ENCODE data around the gene SARDH.
A peak's percentile ranks its signal among the peaks of the same experiment; 100 is the strongest.

The SARDH gene

DNA sequence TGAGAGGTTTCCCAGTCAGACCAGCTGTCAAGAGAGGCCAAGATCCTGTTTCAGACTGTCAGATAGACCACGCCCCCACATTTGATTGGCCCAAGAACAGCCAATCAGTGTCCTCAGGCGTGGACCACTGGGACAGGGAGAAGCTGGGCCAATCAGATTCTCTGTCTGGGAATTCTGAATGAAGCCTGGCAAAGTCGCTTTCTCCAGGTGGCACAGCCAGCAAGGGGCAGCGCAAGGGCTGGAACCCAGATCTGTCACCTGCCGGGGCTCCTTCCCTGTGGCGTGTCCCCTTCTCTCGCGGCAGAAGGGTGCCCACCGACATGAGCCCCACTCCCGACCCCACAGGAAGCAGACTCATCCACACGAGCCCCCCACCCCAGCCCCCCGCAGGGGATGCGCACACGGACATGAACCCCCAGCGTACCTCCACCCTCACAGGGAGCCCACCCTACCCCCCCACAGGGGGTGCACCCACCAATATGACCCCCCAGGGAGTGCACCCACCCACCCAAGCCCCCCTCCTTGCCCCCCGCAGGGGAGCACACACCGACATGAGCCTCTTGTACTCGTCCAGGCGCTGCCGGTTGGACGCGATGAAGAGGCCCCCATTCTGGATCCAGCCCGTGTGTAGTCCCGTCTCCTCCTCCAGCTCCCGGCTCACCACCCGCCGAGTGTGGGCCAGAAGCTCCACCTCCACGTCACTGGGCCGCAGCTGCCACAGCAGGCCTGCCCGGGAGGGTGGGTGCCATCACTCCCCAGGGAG, 6.1 kb downstream of the SARDH start:
- DNase-seq = peak; percentile 94

DNA sequence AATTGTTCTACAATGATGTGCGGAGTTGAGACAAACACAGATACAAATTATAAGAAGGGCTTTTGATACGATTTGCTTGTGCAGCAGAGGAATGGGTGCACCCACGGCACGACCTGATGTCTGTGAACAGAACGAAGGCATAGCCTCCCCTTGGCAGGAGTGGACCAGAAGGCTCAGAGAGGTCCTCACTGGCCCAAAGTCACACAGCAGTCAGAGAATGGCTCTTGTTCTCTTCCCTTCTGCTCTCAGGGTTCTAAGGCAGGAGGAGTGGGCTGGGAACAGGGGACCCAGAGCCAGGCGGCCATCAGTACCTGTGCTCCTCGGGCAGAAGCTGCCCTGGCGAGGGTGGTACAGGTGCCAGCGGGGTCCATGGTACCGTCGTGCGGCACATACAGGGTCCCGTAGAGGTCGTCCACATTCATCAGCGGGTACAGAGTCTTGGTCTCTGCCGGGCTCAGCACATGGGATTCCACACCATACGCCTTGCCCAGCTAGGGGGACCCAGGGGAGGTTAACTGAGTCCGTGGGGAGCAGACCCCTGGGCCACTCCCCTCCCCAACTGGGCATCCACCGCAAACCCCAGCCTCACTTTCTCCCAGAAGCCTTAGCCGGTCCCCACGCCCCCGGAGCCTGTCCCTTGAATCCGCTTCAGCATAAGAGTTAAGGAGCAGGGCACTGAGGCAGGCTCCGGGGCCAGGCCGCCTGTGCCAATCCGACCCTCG, 7.0 kb downstream of the SARDH start:
- DNase-seq = no peak

DNA sequence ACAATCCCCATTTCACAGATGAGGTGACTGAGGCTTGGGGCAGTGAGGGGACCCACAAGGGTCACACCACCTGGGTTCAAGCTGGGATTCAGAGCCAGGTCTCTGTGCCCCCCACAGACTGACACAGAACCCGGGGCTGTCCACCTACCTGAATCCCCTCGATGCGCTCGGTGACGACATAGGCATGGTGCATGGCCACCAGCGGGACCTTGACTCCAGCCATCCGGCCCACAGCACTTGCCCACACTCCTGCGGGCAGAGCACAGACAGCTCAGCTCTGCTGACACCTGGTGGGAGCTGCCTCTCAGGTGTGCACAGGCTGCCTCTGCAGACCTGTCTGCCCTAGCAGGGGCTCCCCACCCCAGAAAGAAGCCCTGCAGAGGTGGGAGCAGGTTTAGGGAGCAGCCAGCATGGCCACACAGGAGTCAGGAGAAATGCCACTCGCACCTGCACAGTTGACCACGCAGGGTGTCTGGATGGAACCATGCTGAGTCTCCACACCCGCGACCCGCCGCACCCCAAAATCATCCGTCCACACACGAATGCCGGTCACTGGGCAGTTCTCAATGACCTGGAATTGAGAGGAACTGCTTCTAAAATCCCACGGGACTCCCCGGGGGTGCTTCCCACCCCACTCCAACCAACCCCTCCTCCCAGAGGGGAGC, 8.4 kb downstream of the SARDH start:
- no peak for DNase-seq

DNA sequence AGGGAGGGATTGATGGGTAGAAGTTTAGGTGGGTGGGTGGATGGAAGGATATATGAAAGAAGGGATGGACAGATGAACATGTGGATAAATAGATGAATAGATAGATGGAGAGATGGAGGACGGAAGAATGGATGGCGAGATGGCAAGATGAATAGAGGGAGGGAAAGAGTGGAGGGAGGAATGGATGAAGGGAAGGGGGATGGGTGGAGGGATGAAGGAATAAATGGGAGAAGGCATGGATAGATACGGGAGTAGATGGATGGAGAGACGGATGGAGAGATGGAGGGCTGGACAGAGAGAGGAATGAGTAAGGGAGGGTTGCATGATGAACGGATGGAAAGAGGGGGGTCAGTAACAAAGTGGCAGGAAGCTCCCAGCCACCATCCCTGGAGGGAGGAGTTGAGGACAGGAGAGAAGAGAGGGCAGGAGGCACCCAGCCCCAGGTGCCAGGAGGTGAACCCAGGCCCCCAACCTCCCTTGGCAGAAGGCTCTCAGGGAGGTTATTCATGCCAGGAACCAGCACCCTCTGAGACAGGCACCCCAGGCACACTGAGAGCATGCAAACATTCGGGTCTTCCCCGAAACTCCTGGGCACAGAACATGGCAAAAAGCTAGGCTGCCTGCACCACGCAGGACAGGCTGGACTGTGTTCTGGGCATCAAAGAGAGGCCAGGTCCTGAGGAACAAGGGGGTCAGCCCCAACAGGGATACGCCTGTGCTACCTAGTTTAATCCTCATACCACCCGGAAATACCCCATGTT, 9.1 kb downstream of the SARDH start:
- DNase-seq = no peak

- DNase-seq = no peak
Measured at GRCh38 chr9:133727876-133728441, 10.2 kb downstream of the SARDH start.

DNA sequence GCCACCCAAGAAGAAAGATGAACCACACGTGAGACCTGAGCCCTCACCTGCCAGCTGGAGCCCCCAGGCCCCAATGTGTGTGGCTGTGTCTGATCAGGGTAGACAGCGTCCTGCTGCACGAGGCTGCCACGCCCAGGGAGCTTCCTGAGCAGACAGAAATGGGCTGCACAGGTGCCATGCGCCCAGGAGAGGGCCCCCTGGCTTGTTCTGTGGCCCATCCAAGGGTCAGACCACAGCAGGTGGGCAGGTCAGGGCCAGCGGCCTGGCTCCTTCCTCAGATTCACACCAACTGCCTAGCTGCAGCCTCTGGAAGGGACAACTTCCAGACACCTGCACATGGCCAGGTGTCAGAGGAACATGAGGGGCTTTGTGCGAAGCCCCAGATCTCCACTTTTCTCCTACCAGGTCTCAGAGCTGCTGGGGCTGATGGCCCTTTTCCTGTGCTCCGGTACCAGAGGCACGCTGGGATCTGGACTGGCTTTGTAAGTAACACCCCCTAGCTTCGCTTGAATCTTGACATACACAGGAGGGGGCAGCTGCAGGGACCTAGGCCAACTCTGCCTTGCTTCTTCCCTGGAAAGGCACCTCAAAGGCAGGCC, 10.8 kb downstream of the SARDH start:
- DNase-seq = no peak

DNA sequence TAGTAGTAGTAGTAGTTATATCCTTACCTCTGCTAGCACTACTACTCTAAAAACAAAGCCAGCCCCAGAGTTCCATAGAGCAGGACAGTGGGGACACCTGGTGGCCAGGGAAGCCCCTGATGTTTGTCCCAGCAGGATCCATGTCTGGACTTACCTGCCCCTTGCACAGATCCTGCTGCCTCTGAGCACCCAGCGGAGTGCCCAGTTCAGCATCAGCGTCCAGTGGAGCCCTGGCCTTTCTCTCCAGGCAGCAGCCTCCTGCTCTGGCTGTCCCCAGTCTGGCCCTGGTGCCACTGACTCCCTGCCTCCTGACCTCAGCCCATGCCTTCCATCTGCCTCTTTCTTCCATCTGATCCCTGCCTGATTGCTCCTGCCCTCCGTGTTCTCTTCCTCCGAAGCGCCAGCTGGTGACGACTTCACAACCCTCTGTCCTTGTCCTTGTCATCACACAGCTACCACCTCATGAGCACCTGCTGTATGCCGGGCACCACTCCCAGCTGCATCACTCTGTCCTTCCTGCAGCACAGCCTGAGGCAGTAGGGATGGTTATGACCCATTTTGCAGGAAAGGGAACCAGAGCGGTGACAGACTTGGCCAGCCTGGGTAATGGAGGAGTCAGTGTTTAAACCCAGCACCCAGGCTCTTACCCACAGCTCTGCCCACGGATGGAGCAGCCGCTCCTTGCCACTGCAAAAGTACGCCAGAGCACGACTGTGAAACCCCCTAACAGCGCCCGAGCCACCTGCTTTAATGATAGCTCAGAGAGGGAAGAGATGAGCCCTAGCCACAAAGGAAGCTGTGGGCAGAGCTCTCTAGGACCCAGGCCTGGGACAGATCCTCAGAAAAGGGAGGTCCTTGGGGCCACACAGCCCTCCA, 11.5 kb downstream of the SARDH start:
- DNase-seq = peak; percentile 66

- no peak for DNase-seq
Measured at GRCh38 chr9:133725886-133726285, 12.3 kb downstream of the SARDH start.

- DNase-seq = no peak
Measured at GRCh38 chr9:133718563-133719315, 19.4 kb downstream of the SARDH start.

GRCh38 chr9:133717113-133718031, 20.8 kb downstream of the SARDH start:
- no peak for DNase-seq

- no peak for DNase-seq
Measured at GRCh38 chr9:133716564-133717112, 21.5 kb downstream of the SARDH start.

- DNase-seq = no peak
Measured at GRCh38 chr9:133715866-133716563, 22.1 kb downstream of the SARDH start.

DNA sequence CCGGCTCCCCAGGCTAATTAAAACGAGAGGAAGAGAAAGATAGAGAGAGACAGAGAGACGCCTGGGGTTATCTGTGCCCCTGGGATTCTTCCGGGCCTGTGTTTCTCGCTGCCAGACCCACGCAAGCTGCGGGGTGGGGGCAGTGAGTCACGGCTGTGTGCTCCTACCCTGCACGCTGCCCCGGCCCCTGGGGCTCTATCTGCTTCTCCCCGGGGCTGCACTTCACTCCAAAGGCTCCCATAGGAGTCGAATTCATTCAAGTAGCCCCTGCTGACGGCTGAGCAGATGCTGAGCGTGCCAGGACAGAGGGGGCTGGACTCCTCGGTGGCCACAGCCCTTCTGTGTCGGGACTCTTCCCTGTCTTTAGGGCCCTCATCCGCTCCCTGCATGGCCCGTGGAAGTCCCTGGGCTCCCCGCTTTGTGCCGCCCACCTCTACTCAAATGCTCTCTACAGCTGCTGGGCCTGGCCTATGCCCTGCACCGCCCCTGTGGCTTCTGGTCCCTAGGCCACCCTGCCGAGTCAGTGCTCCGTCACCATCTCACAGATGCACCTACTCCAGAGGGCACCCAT, 22.8 kb downstream of the SARDH start:
- DNase-seq = no peak

GRCh38 chr9:133714606-133715294, 23.4 kb downstream of the SARDH start:
- no peak for DNase-seq

DNA sequence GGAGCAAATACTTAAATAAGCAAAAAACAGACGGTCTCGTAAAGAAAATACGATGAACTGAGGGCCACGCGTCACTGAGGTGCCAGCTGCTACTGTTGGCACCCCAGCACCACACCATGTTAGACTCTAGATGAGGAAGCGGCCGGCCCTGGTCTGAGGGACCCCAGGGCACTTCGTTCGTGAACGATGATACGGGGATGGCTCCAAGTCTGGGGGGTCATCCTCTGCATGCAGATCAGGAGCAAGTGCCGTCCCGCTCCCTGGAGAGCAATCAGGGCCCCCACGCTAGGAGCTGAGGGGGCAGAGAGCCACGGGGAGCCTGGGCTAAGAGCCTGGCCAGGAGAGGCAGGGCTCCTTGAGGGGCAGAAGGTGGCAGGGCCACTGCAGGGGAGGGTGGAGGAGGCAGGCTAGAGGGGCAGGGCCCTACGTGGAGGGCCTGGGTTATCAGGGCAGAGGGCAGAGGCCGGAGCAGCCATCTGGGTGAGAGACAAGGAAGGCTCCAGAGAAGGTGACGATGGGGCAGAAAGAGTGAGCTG, 24.1 kb downstream of the SARDH start:
- DNase-seq = no peak

DNA sequence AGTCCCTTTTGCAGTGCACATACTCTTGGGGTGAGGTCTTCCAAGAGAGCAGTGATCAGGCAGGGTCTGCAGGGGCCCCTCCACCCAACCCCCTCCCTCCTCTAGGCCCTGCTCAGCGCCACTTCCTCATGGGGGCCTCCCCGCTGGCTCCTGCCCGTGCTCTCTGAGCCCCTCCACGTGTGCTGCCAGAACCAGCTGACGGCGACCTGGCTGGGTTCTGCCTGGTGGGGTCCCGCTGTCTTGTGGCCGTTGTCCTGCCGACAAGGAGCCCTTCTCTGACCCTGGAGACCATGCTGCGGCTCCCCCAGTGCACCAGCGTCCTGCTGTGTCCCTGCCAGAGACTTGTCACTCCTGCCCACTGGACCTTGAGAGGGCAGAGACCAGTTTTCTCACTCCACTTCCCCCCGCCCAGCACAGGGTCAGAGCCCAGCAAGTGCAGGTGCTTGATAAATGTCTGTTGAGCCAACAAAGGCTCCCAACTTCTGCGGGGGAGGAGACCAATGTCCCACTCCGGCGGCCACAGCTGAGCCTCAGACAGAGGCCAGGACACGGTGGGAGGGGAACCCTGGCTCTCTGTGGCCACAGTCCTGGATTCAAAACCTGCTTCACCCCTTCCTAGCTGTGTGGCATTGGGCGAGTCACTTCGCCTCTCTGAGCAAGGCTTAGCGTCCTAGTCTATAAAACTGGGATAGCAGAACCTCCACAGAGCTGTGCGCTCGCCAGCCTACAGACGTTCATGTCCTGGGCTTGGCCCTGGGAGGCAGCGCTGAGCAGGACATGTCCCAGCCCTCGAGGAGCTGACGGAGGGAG, 24.8 kb downstream of the SARDH start:
- no peak for DNase-seq
